ENCODE results near the gene FAM120B.
"Not testable (repeated sequence)": the region's sequence is repeated elsewhere in the genome, so short reads cannot be mapped to it uniquely, and the experiment has no call there.

Gene FAM120B

DNA sequence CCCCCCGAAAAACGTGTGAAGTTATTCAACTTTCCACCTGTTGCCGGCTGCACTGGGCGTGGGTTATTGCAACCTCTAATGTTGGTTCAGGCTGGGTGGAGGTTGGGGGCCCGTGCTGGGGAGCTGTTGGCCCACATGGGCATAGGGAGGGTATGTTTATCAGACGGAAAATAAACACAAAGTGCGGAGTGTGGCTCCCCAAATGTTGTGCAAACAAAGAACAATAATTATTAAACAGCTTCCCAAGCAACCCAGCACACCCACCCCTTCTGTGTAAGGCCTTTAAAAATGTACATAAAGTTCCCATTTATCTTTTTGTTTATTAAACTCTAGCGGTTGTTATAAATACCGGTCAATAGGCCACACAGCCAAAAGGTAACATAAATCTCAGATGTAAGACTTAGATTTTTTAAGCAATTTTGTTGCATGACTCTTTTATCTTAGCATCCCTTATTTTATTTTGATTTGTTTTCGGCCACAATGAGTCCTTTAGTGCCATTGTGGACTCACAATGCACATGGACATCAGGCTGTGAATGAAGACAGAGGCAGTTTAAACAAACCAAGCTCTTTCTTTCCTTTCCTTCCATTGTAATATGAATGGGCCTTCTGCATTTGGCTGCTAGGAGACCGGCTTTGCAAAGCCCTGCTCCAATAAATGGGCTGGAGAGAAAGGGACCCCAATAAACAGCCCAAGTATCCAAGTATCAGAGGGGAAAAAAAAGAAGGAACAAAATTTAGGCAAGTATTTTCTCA is 8.8 kb upstream of the FAM120B start:
- no peak for ATAC-seq
- Mint-ChIP-seq H3K4me3 (no peak overlapping the region), H3K9me3 (peaks cover 7 to 20% of the 10 kb centered on the region in 2 donors), H3K27ac (no peak overlapping the region), H3K4me1 (peaks cover 49% of the 10 kb centered on the region), H3K27me3 (peaks cover 67% of the 10 kb centered on the region)
- DNase-seq = no peak

DNA sequence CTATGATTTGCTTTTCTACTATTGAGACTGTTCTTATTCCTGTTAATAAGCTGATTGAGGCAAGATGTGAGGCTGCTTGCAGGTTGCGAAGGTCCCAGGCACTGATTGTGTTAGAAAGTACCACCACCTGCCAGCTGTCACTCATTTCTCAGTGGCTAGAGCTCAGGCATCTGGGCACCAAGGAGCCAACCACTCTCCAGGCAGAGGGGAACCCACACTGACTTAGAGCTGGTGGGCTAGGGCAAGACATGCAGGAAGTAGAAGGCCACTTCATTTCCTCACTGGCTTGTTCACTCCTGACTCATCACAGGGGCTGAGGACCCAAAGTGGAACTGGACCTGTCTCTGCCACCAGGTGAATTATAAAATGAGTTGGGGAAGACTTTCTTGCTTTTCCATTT is 7.9 kb upstream of the FAM120B start:
- Mint-ChIP-seq H3K27me3 (peaks cover 58% of the 10 kb centered on the region), H3K4me3 (no peak overlapping the region), H3K4me1 (peaks cover 40% of the 10 kb centered on the region), H3K27ac (no peak overlapping the region), H3K9me3 (peaks cover 7 to 20% of the 10 kb centered on the region in 2 donors)
- DNase-seq (no peak), ATAC-seq (peak; percentile 50)

DNA sequence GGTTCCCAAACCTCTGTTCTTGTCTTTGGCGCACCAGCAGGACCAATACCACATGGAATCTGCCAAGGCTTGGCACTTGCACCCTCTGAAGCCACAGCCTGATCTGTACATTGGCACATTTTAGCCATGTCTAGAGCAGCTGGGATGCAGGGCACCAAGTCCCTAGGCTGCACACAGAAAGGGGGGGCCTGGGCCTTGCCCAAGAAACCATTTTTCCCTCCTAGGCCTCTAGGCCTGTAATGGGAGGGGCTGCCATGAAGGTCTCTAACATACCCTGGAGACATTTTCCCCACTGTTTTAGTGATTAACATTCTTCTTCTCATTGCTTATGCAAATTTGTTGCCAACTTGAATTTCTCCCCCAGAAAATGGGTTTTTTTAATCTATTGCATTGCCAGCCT is 5.4 kb upstream of the FAM120B start:
- Mint-ChIP-seq H3K9me3 (peaks cover 7 to 20% of the 10 kb centered on the region in 2 donors), H3K4me1 (peaks cover 15% of the 10 kb centered on the region), H3K27ac (no peak overlapping the region), H3K27me3 (peaks cover 36% of the 10 kb centered on the region), H3K4me3 (no peak overlapping the region)
- no peak for DNase-seq
- ATAC-seq = no peak

- Mint-ChIP-seq H3K9me3 (peaks cover 7 to 12% of the 10 kb centered on the region in 2 donors), H3K4me1 (peaks cover 32% of the 10 kb centered on the region), H3K27ac (no peak overlapping the region), H3K4me3 (peak overlapping the region; percentile 97 to 99), H3K27me3 (peaks cover 6% of the 10 kb centered on the region)
- DNase-seq (no peak), ATAC-seq (no peak)
Measured at GRCh38 chr6:170305805-170306323, 694 bp upstream of the FAM120B start.

DNA sequence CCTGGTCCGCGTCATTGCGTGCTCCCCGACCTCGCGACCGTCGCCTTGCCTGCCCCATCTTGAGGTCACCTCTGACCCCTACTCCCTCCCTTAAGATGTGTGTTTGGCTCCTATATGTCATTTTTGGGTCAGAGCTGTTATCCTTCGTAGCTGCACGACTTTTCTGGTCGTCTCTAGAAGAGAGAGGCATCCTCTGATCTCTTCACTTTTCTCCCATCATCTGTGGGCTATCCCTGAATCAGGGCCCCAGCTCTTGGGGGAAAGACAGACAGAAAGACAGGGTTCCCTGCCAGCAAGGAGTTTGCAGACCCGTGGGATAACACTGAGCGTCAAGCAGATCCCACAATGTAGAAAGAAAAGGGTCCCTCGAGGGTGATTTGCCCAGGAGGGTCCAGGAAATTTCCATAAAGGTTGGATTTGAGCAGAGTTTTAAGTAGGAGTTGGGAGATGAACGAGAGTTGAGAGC is 555 bp downstream of the FAM120B start:
- DNase-seq (no peak), ATAC-seq (no peak)
- Mint-ChIP-seq H3K27me3 (peaks cover 6% of the 10 kb centered on the region), H3K4me3 (peak overlapping the region; percentile 97 to 99), H3K9me3 (peaks cover 0 to under 1% of the 10 kb centered on the region in 2 donors), H3K27ac (peak overlapping the region; percentile 95 to 97), H3K4me1 (peaks cover 41% of the 10 kb centered on the region)

DNA sequence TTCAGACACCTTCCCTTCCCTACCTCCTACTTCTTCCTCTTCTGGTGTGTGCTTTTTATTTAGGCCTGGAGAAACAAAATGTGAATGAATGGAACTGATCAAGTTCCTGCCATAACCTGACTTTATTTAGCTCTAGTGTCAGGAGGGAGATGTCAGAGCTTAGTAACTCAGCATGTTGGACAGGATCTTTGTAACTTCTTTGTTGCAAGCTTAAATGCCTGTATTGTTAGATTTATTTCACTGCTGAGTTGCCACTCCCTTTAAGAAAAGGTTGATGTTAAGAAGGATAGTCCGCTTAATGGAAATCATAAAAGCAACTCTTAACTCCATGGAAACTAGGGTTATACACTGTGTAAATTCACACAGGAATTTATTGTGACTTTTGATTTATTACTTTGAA is 2.2 kb downstream of the FAM120B start:
- Mint-ChIP-seq H3K9me3 (no peaks in the 10 kb centered on the region), H3K27me3 (no peaks in the 10 kb centered on the region), H3K27ac (no peak overlapping the region), H3K4me1 (peaks cover 52% of the 10 kb centered on the region), H3K4me3 (peak overlapping the region; percentile 38 to 70)
- no peak for ATAC-seq
- DNase-seq = no peak

GRCh38 chr6:170311696-170312095 is 5.1 kb downstream of the FAM120B start:
- no peak for DNase-seq
- no peaks in the 10 kb centered on the region for H3K27me3 Mint-ChIP-seq
- no peak for ATAC-seq
- H3K27ac Mint-ChIP-seq = no peak overlapping the region
- no peaks in the 10 kb centered on the region for H3K9me3 Mint-ChIP-seq
- H3K4me3 Mint-ChIP-seq = no peak overlapping the region
- peaks cover 62% of the 10 kb centered on the region for H3K4me1 Mint-ChIP-seq

DNA sequence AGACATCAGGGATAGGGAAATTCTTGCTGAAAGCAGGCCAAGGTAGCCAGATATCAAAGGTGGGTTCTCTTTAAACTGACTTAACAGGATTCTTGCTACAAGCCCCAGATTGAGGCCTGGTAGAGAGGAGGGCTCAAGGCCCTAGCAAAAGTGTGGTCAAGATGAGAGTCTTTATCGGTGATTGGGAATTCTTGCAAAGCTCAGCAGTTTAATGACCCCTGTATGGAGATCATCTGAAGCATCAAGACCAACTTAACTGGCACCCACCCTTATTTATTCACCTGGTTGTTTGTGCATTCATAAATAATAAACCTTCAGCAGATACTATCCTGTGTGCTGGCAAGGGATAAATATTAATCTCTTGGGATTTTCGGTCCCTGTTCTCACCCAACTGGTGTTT is 6.3 kb downstream of the FAM120B start:
- peaks cover 53% of the 10 kb centered on the region for H3K4me1 Mint-ChIP-seq
- no peak overlapping the region for H3K4me3 Mint-ChIP-seq
- DNase-seq = no peak
- H3K27me3 Mint-ChIP-seq = no peaks in the 10 kb centered on the region
- ATAC-seq = no peak
- peak overlapping the region in 1 of 2 donors; percentile 50 for H3K27ac Mint-ChIP-seq
- no peaks in the 10 kb centered on the region for H3K9me3 Mint-ChIP-seq

DNA sequence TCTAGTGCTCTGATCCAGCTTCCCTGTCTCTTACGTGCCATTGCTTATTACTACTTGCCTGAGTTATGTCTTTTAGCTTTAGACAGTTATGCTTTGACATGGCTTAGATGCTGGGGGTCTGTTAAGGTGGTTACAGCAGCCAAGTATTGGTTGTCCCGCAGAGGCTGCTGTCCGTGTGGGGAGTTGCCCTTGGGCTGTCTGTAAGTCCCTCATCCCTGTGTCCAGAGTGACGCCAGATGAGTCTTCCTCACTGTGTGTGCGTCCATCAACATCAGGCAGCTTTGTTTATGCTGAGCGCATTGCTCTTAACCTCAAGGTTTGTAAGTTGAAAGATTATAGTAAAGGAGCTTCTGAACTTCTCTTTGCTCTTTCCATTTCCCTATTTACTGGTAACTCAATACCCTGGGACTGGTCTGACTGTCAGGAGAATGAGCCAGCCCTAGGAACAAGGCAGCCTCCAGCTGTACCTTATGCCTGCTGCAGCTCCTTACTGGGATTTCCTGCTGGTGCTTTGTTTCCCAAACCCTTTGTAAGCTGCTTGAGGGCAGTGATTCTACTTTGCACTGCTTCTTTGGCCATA is 7.2 kb downstream of the FAM120B start:
- ATAC-seq (no peak), DNase-seq (no peak)
- Mint-ChIP-seq H3K27ac (no peak overlapping the region), H3K4me3 (no peak overlapping the region), H3K27me3 (no peaks in the 10 kb centered on the region), H3K4me1 (peaks cover 44% of the 10 kb centered on the region), H3K9me3 (no peaks in the 10 kb centered on the region)

DNA sequence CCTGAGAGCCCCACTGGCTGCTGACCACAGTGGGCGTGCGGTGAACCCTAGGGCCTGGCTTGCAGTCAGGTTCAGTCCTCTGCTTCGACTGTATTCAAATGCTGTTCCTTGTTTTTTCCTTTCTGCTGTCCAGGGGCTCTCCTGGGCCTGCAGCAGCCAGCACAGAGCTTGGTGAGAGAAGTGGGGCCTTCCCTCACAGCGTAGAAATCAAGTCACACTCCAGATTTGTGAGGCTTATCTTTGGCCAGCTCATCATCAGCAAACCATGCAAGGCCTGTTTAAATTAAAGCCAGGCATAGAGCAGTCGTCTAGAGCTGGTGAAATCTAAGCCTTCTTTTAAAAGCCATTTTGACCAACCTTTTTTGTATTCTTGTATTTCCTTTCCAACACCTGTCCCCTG is 8.4 kb downstream of the FAM120B start:
- Mint-ChIP-seq H3K4me1 (peaks cover 42% of the 10 kb centered on the region), H3K27ac (peak overlapping the region; percentile 19 to 52), H3K4me3 (no peak overlapping the region), H3K9me3 (no peaks in the 10 kb centered on the region), H3K27me3 (no peaks in the 10 kb centered on the region)
- ATAC-seq = no peak
- no peak for DNase-seq

- Mint-ChIP-seq H3K4me1 (peaks cover 41% of the 10 kb centered on the region), H3K27me3 (no peaks in the 10 kb centered on the region), H3K27ac (no peak overlapping the region), H3K9me3 (no peaks in the 10 kb centered on the region), H3K4me3 (no peak overlapping the region)
- ATAC-seq (peak; percentile 77), DNase-seq (no peak)
Measured at GRCh38 chr6:170316071-170316470, 9.5 kb downstream of the FAM120B start.

DNA sequence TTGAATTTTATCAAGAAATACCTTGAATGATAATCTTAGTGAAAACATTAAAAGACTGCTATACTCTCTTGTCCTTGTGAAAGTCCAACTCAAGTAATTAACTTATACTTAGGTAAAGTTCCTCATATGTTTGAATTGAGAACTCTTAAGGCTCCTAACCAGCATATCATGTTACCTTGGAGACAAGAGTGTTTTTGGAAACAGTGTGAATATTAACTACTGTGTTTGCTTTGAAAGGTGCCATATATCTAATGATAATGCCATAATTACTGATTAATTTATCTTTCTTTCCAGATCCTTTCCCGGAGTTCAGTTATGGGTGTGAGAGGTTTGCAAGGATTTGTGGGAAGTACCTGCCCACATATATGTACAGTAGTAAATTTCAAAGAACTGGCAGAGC is 10.5 kb downstream of the FAM120B start:
- ATAC-seq = no peak
- Mint-ChIP-seq H3K27ac (no peak overlapping the region), H3K4me3 (no peak overlapping the region)

DNA sequence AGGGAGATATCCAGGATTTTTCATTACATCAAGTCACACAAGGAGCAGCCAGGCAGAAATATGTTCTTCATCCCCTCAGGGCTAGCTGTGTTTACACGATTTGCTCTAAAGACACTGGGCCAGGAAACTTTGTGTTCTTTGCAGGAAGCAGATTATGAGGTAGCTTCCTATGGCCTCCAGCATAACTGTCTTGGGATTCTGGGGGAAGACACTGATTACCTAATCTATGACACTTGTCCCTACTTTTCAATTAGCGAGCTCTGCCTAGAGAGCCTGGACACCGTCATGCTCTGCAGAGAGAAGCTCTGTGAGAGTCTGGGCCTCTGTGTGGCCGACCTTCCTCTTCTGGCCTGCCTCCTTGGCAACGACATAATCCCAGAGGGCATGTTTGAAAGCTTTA is 11.2 kb downstream of the FAM120B start:
- Mint-ChIP-seq H3K27me3 (no peaks in the 10 kb centered on the region), H3K27ac (no peak overlapping the region), H3K9me3 (no peaks in the 10 kb centered on the region), H3K4me3 (no peak overlapping the region), H3K4me1 (peaks cover 30% of the 10 kb centered on the region)
- DNase-seq = no peak
- no peak for ATAC-seq

More for the DNA sequence above, 10.5 kb downstream of the FAM120B start:
- Mint-ChIP-seq H3K9me3 (no peaks in the 10 kb centered on the region), H3K4me1 (peaks cover 35% of the 10 kb centered on the region), H3K27me3 (no peaks in the 10 kb centered on the region)
- DNase-seq = no peak

DNA sequence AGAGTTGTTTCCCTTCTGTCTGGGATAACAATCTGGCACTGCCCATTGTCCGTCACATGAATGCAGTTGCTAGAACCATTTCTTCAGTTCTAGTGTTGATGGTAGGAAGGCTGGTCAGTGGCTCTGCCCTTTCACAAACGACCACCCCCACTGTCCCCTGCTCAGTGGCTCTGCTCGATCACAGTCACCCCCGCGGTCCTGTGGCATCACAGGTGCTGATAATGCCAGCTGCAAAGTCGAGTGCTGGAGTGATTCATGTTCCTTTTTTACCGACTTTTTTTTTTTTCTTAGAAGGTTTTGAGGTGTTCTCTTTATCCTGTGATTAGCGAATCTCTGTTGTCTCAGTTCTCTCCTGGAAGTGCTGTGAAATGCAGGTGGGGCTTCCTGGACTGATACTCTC is 22.8 kb downstream of the FAM120B start:
- Mint-ChIP-seq H3K4me1 (peaks cover 30% of the 10 kb centered on the region), H3K27ac (no peak overlapping the region), H3K4me3 (no peak overlapping the region), H3K9me3 (no peaks in the 10 kb centered on the region), H3K27me3 (no peaks in the 10 kb centered on the region)
- ATAC-seq (no peak), DNase-seq (no peak)

- not testable (repeated sequence) for DNase-seq, H3K4me3 Mint-ChIP-seq, H3K27me3 Mint-ChIP-seq, ATAC-seq, H3K27ac Mint-ChIP-seq, H3K9me3 Mint-ChIP-seq
- peaks cover 39% of the 10 kb centered on the region for H3K4me1 Mint-ChIP-seq
Measured at GRCh38 chr6:170335199-170335598, 28.6 kb downstream of the FAM120B start.

All from stimulated activated naive CD8-positive, alpha-beta T cell treated with anti-CD3 and anti-CD28 coated beads, Interleukin-15, amount 100 ng/mL, for 72 hours (primary cell).